ENCODE data around the gene UTS2. TPM values are rescaled to one million over a fixed set of nuclear protein-coding genes. Genes with fewer than 3 reads are reported as not detected.

UTS2 gene
- total and polyA plus RNA-seq, 9 donors: 0.04 to 0.55 TPM; not detected in 7

DNA sequence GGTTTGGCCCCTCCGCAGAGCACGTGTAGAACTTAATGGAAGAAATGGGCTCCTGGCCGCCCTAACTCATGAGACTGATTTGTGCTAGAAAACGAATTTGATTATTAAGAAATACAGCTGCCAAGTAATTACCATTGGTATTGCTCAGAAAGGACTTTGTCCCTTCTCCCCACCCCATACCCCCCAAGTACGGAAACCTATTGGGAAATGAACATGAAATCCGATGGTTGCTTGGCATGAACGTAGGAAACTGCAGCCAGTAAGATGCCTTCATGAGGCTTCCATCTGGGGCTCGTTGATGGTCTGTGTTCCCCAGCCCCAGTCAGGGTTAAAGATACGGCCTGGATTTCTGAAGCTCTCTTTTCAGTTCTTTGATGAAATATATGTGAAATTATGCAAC is 47.4 kb downstream of the UTS2 start:
- DNase-seq: no peak
- Histone ChIP-seq H3K9me3 (no peaks in the 10 kb centered on the region), H3K27ac (no peak overlapping the region), H3K4me3 (no peak overlapping the region), H3K4me1 (ENCODE audit: insufficient read depth) (no peaks in the 10 kb centered on the region), H3K36me3 (no peaks in the 10 kb centered on the region), H3K27me3 (no peaks in the 10 kb centered on the region)
- TF ChIP-seq EP300 (IDR thresholded peaks at IDR 0.05) (no peak), POLR2A (IDR thresholded peaks at IDR 0.05) (no peak), CTCF (IDR thresholded peaks at IDR 0.05) (no peak)
- intact Hi-C loops (cut with DNase I): no loop called here
- WGBS, 3 donors: 84 to 89% (median 88%) methylated on average over 9 of the region's 9 CpGs

Other genes with a start within 250 kb of the UTS2 start
- 100 to 1,000 TPM in 1 of 7 donors, 10 to 100 TPM in 6; 50.4 to 104 (median 93.5) TPM for gene VAMP3, start 81.8 kb downstream of the UTS2 start, total RNA-seq
- gene VAMP3, start 81.8 kb downstream of the UTS2 start, polyA plus RNA-seq: 100 to 1,000 TPM in 1 of 2 donors, 10 to 100 TPM in 1; 60.5 to 220 TPM
- gene PER3, start 68.8 kb downstream of the UTS2 start, total RNA-seq: 10 to 100 TPM; 11.9 to 49.8 (median 32.6) TPM
- 10 to 100 TPM; 17.7 to 18.1 TPM for gene PER3, start 68.8 kb downstream of the UTS2 start, polyA plus RNA-seq
- under 1 TPM in 1 of 7 donors, not detected in 6; 0.08 TPM for gene TNFRSF9, start 87.8 kb upstream of the UTS2 start, total RNA-seq
- gene TNFRSF9, start 87.8 kb upstream of the UTS2 start, polyA plus RNA-seq: under 1 TPM; 0.05 to 0.10 TPM
- 100 to 1,000 TPM; 159 to 266 (median 248) TPM for gene PARK7, start 108.6 kb upstream of the UTS2 start, total RNA-seq
- 100 to 1,000 TPM; 241 to 438 TPM for gene PARK7, start 108.6 kb upstream of the UTS2 start, polyA plus RNA-seq
- 100 to 1,000 TPM in 5 of 7 donors, 10 to 100 TPM in 2; 61.3 to 256 (median 110) TPM for gene ERRFI1, start 173.2 kb upstream of the UTS2 start, total RNA-seq
- gene ERRFI1, start 173.2 kb upstream of the UTS2 start, polyA plus RNA-seq: 10 to 100 TPM; 72.2 to 94.1 TPM